Left ventricle myocardium superior (tissue), 1 donor: ENCODE results near the gene RGS9. TPM values are rescaled to one million over a fixed set of nuclear protein-coding genes. Genes with fewer than 3 reads are reported as not detected.
"Not testable (repeated sequence)": the region's sequence is repeated elsewhere in the genome, so short reads cannot be mapped to it uniquely, and the experiment has no call there.

Source experiments
- ATAC-seq: fragments of 200-7000 bp; cut with Tn5 transposase; one replicate; pipeline ENCODE4 v1.9.1; 2020; ENCODE audit warnings: mild to moderate bottlenecking, moderate library complexity
- DNase-seq: peaks from one replicate; pipeline ENCODE4 v3.0.0-alpha.2; 2020
- intact Hi-C: fragments of 100-400 bp; cut with micrococcal nuclease; formaldehyde crosslinking; loops from one replicate; pipeline ENCODE4 v1.11.0; 2022
- total RNA-seq: library from RNA; stranded (reverse); fragmentation: NEBNext Ultra II Directional; extraction: Animal tissue kit (Norgen Biotek cat#: 25700); gene quantifications from one replicate; pipeline ENCODE4 v1.2.1, GENCODE V29; 2021
- donor health status: DM: no; HTN: yes; CAD: no; lungs with severe emphysema.

RGS9 gene
- total RNA-seq, 1 donor from 2014 or later, result 2.0 TPM

GRCh38 chr17:65176646-65177409 lies 39.7 kb downstream of the RGS9 start:
- intact Hi-C loops, result no loop called here

DNA sequence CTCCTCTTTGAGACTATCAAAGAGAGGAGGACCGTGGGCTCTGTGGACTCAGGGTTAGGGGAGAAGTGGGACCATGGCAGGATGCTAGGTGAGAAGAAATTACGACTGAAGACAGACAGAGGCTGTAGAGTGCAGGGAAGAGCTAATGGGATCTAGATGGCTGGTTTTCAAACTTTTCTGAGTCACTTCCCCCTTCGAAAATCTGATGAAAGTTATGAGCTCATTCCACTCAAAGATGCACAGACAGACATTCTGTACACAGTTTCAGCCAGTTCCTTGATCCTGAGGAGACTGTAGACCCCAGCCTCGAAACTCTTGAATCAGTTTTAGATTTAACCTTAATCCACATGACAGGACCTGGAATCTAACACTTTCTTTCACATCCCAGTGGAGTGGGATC lies 40.7 kb downstream of the RGS9 start:
- no peak for DNase-seq
- no peak for ATAC-seq
- intact Hi-C loops, result no loop called here

More at GRCh38 chr17:65176646-65177409, 39.7 kb downstream of the RGS9 start:
- no peak for DNase-seq
- ATAC-seq, result no peak

- intact Hi-C loops, ATAC-seq, DNase-seq: not testable (repeated sequence)
Measured at GRCh38 chr17:65180276-65180675, 43.1 kb downstream of the RGS9 start.

DNA sequence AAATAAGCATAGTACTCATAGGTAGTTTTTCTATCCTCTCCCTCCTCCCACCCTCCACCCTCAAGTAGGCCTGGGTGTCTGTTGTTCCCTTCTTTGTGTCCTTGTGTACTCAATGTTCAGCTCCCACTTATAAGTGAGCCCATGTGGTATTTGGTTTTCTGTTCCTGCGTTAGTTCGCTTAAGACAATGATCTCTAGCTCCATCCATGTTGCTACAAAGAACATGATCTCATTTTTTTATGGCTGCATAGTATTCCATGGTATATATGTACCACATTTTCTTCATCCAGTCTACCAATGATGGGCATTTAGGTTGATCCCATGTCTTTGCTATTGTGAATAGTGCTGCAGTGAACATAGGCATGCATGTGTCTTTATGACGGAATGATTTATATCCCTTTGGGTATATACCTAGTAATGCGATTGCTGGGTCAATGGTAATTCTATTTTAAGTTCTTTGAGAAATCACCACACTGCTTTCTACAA lies 43.6 kb downstream of the RGS9 start:
- DNase-seq, ATAC-seq, intact Hi-C loops: not testable (repeated sequence)

DNA sequence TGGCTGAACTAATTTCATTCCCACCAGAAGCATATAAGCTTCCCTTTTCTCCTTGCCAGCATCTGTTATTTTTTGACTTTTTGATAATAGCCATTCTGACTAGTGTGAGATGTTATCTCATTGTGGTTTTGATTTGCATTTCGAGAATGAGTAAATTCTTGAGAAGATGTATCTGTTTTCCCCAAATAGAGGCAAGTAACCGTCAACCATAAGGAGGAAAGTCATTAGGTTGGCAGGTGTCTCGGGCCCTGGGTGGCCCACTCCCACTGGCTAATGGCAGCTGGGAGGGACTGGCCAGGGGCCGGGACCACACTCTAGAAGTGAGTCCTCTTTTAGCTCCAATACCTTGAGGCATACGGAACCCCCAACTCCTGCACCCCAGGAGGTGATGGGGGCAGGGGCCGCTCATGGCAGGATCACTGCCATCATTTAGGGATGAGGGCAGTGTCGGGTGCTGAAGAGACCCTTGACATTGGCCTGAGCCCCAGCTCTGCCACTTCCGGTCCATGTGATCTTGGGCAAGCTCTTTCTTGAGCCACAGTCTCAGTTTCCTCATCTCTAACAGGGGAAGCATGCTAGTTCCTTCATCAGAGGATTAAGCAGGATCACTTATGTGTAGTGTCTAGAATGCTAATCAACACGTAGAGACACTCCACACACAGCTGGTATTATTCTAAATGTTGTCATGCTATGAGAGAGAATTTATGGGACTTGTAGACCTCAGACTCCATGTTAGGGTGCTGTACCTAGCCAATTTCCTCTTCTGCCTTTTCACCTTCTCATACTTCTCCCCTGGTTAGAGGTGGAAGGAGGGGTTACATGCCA lies 44.3 kb downstream of the RGS9 start:
- DNase-seq (no peak), ATAC-seq (no peak)
- intact Hi-C loops, result no loop called here

DNA sequence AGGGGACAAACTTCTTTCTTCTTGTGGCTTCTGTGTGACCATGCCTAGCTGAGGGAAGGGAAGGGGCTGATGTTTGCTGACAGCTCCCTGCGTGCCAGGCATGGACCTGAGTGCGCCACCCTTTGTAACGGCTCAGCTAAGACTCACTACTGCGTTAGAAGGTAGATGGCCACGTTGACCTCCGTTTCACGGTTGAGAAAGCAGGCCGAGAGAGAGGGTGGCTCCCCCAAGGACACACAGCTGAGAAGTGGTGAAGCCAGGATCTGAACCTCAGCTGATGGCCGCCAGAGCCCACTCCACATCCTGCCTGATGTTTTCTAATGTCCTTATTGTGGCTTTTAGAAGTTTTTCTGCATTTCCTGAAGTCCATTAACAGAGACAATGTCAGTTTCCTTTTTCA lies 45.1 kb downstream of the RGS9 start:
- intact Hi-C loops, result no loop called here
- DNase-seq, result no peak
- ATAC-seq, result no peak

DNA sequence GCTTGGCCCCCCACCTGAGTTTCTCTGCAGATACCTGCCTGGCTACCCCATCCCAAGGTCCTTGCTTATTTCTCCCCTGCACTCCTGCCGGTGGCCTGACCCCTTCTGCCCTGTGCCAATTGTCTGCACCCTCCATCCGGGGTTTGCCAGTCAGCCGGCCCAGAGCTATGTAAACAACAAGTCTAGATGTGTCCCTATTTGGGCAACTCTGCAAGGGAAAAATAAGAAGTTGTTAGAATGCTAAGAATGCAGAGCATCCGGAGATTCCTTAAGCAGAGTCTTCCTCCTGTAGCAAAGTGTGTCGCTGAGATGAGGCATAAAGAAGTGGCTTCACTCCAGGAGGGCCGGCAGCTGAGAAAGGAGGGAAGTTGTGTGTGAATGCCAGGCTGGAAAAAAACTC lies 46.6 kb downstream of the RGS9 start:
- intact Hi-C loops, result no loop called here
- DNase-seq, result no peak
- no peak for ATAC-seq

- intact Hi-C loops, result no loop called here
- DNase-seq (no peak), ATAC-seq (no peak)
Measured at GRCh38 chr17:65184235-65184959, 47.2 kb downstream of the RGS9 start.

- ATAC-seq, result no peak
- intact Hi-C loops, result no loop called here
- no peak for DNase-seq
Measured at GRCh38 chr17:65185062-65185461, 47.9 kb downstream of the RGS9 start.

- ATAC-seq (no peak), DNase-seq (no peak)
- intact Hi-C loops, result no loop called here
Measured at GRCh38 chr17:65185668-65186382, 48.7 kb downstream of the RGS9 start.

DNA sequence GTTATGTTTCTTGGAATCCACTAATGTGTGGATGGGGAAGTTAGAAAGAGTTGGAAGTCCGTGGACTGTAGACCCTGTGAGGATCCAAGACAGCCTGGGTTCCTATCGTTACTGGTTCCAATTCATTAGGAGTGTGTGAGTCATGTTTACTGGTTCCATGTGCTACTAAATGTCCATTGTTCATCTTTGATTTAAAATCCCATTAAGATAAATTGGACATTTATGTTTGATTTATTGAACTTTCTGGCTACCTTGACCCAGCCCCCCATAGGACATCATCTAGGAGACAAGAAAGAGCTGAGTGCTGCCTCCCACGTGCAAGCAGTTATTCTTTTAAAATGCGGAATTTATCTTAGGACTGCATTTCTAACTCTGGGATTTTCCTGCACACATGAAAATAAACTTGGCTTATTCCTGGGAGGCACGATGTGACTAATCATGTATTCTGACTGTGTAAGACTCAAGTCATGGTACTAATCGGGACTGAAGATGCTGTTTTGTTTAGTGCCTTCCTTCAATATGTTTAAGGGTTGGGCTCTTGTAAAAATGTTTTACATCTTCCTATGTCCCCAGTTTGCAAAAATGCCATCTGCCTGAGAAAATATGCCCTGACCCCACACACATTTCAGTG lies 53.4 kb downstream of the RGS9 start:
- intact Hi-C loops, result no loop called here

GRCh38 chr17:65191811-65192740 lies 54.9 kb downstream of the RGS9 start:
- DNase-seq (no peak), ATAC-seq (no peak)
- intact Hi-C loops, result no loop called here

More for the DNA sequence above, 53.4 kb downstream of the RGS9 start:
- no peak for ATAC-seq
- no peak for DNase-seq

DNA sequence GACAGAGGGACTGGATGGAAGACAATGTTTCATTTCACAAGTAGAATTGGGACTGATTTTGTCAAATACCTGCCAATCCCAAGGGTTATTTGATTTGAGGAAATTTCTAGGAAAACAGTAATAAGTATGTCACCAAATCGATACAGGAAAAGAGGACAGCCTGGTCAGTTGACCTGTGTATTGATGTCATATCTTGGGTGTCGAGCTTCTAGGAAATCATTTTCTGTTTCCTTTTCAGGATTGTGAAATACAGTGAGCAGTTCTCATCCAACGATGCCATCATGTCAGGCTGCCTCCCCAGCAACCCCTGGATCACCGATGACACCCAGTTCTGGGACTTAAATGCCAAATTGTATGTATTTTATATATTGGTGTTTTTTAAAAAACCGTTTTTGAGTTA lies 56.1 kb downstream of the RGS9 start:
- no peak for ATAC-seq
- no peak for DNase-seq
- intact Hi-C loops, result no loop called here

DNA sequence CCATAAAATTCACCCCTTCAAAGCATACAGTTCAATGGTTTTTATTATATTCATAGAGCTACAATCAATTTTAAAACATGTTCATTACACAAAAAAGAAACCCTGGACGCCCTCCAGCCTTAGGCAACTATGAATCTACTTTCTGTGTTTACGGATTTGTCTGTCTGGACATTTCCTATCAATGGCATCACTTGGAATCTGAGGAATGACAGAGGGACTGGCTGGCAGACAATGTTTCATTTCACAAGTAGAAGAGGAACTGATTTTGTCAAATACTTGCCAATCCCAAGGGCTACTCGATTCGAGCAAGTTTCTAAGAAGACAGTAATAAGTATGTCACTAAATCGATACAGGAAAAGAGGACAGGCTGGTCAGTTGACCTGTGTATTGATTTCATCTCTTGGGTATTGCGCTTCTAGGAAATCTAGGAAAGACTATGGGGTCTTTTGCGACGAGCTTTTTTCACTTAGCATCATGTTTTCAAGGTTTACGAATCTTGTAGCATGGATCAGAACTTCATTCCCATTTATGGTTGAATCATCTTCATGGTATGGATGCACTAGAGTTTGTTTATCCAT lies 56.6 kb downstream of the RGS9 start:
- intact Hi-C loops, result no loop called here
- ATAC-seq (no peak), DNase-seq (no peak)

DNA sequence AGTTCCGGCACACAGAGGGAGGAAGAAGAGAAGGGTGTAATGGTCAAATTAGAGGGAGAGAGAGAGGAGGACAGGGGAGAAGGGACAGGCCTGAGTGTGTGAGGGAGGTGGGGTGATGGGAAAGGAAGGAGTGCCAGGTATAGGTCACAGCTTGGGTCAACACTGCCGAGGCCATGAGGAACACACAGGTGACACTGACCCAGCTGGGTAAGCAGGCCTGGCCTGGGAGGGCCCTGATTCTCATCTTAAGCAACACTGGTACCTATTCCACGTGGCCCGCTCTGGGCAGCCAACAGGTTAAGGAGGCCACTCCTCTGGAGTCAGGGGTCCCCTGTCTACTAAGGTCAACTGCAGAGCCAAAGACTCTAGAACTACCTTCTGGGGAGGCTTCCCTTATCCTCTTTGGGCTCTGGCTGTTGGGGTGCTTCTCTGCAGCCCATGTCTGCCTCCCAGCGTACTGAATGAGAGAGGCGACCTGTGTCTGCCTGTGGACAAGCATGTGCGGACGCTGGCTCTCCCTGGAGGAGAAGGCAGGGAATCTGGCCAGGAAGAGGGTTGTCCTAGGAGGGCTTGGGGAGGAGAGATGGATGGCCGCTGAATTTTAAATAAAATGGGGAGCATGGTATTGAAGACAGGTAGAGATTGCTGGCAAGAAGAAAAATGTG lies 57.6 kb downstream of the RGS9 start:
- DNase-seq (no peak), ATAC-seq (no peak)
- intact Hi-C loops, result no loop called here

GRCh38 chr17:65195716-65196115 lies 58.5 kb downstream of the RGS9 start:
- intact Hi-C loops, result no loop called here
- DNase-seq, result no peak
- ATAC-seq, result no peak

GRCh38 chr17:65196617-65197016 lies 59.4 kb downstream of the RGS9 start:
- intact Hi-C loops, result no loop called here
- no peak for DNase-seq
- ATAC-seq, result no peak
